C4-2B (cell line): Measurements from ENCODE around the gene KAZN.

Source experiments
- CTCF ChIP-seq: fragments of 450-650 bp; conservative IDR thresholded peaks from 2 replicates; pipeline ENCODE4 v1.5.1; 2017; ENCODE audit warnings: mild to moderate bottlenecking
- ZFX ChIP-seq: fragments of 450-650 bp; IDR thresholded peaks from 2 replicates; pipeline ENCODE4 v1.6.1; 2017

- no peak for TF ChIP-seq CTCF
- no peak for TF ChIP-seq ZFX
Measured at GRCh38 chr1:15115542-15116330, 517.3 kb downstream of the KAZN start.
